ENCODE measurements around the gene CEP135. TPM values are rescaled to one million over a fixed set of nuclear protein-coding genes. Genes with fewer than 3 reads are reported as not detected.

CEP135 gene
- total RNA-seq (2021; ENCODE audit: unreplicated experiment) (10.9 TPM), Bru-seq, nascent RNA (percentile 71 among the genes with signal in this experiment), BruChase-seq, experiment 1, labeled RNA remaining after a 6-hour chase (percentile 67 among the genes with signal in this experiment), BruChase-seq, experiment 2, labeled RNA remaining after a 2-hour chase (percentile 69 among the genes with signal in this experiment)
- polyA plus RNA-seq (2012): 2.2 and 2.7 TPM in 2 replicates
- long read RNA-seq, full-length matches to known transcripts: 4 of 12 reads
- long read RNA-seq, partial matches to known transcripts: 3 of 12 reads
- long read RNA-seq, other reads (novel, unspliced or antisense): 5 of 12 reads

- H3K27me3 ChIP-seq (ENCODE audit: insufficient read depth, low read length): no peaks in the 10 kb centered on the region
- peak within 1 kb of the TSS; percentile 94 for H3K27ac ChIP-seq (ENCODE audit: low read depth, low read length)
- peaks cover 31% of the 10 kb centered on the region for H3K79me2 ChIP-seq (ENCODE audit: insufficient read depth, low read length)
- H3K36me3 ChIP-seq (ENCODE audit: control insufficient read depth in 1 of 2, insufficient read depth in 2 of 2, low read length in 2 of 2): peaks cover under 1 to 2% of the 10 kb centered on the region in 2 experiments; a peak in 1 of 4 replicates
- H2AFZ ChIP-seq (ENCODE audit: low read depth, low read length, poor library complexity, severe bottlenecking): peak within 1 kb of the TSS; percentile 57
- no peaks in the 10 kb centered on the region for H3K9me2 ChIP-seq (ENCODE audit: insufficient read depth)
- DNase-seq (ENCODE audit: low read depth, low spot score) (peak; percentile 77), ATAC-seq (peak; percentile 85)
- no peaks in the 10 kb centered on the region for H4K20me1 ChIP-seq (ENCODE audit: insufficient read depth)
- intact Hi-C loops (cut with micrococcal nuclease): loop anchor here (1.0 to 10.0 kb wide), 4 partner anchors 100 to 851 kb away; a partner anchor contains a TSS
- H3K9me3 ChIP-seq (ENCODE audit: control insufficient read depth in 1 of 2, insufficient read depth in 1 of 2, low read depth in 1 of 2, low read length in 2 of 2): no peaks in the 10 kb centered on the region
- H3K4me2 ChIP-seq (ENCODE audit: low read length): peak within 1 kb of the TSS; percentile 92
- ChIA-PET RAD21 (ENCODE audit: low non-redundant PET in 1 of 2, low total read pairs in 2 of 2, uncharacterized antibody in 2 of 2, unreplicated experiment in 2 of 2) (interaction anchor here (0.7 to 1.3 kb wide), 2 partner anchors 38 to 351 kb away, joined by 3 to 6 read pairs; no protein-coding TSS in a partner anchor), POLR2A (interaction anchor here (0.6 to 2.3 kb wide), 3 partner anchors 9 to 438 kb away, joined by 5 to 7 read pairs (median 7); partner anchors contain the start of gene AASDH), CTCF (interaction anchor here (0.7 to 2.4 kb wide), 24 partner anchors 8 to 888 kb away, joined by 3 to 21 read pairs (median 4); partner anchors contain the start of genes PAICS and PPAT)
- peak within 1 kb of the TSS; percentile 80 for H3K9ac ChIP-seq (ENCODE audit: low read length)
- peak within 1 kb of the TSS; percentile 77 to 82 for H3K4me3 ChIP-seq (replicated peaks in 1 of 2; ENCODE audit: low read depth in 1 of 2, low read length in 2 of 2)
- H3K4me1 ChIP-seq (ENCODE audit: control insufficient read depth in 1 of 2, insufficient read depth in 2 of 2, low read length in 2 of 2): peaks cover 14 to 23% of the 10 kb centered on the region in 2 experiments
- no TSS peak for BruUV-seq (replicated peaks)
- TF ChIP-seq RAD21 (IDR thresholded peaks at IDR 0.05; ENCODE audit: low read depth): peak; percentile 91
- TF ChIP-seq ELF1 (IDR thresholded peaks at IDR 0.05; ENCODE audit: borderline replicate concordance, low read depth): peak; percentile 70
- TF ChIP-seq REST (IDR thresholded peaks at IDR 0.05; ENCODE audit: low read depth): no peak
- TF ChIP-seq ZFX (IDR thresholded peaks at IDR 0.05): peak; percentile 87
- TF ChIP-seq MAX (IDR thresholded peaks at IDR 0.05): peak; percentile 66
- TF ChIP-seq YY1 (IDR thresholded peaks at IDR 0.05; ENCODE audit: extremely low read depth, insufficient replicate concordance, low read depth, low read length): peak; percentile 82
- peak; percentile 90 for TF ChIP-seq SIN3A (IDR thresholded peaks at IDR 0.05; ENCODE audit: low read depth)
- TF ChIP-seq TCF7L2 (IDR thresholded peaks at IDR 0.05; ENCODE audit: borderline replicate concordance, extremely low read depth, insufficient read depth, insufficient read length): peak; percentile 50
- TF ChIP-seq CTCF (IDR thresholded peaks at IDR 0.05 in 2 of 3, conservative IDR thresholded peaks at IDR 0.05 in 1 of 3; ENCODE audit: borderline replicate concordance in 1 of 3, insufficient read depth in 1 of 3, low read depth in 2 of 3, low read length in 2 of 3): peak; percentile 75 to 92 (median 89)
- TF ChIP-seq POLR2AphosphoS5 (IDR thresholded peaks at IDR 0.05; ENCODE audit: low read depth, low read length): peak; percentile 61
- peak; percentile 49 for TF ChIP-seq POLR2A (IDR thresholded peaks at IDR 0.05; ENCODE audit: borderline replicate concordance, extremely low read depth, insufficient read depth, insufficient read length)
- TF ChIP-seq SP1 (IDR thresholded peaks at IDR 0.05; ENCODE audit: low read depth): no peak
- TF ChIP-seq EGR1 (IDR thresholded peaks at IDR 0.05; ENCODE audit: low read depth): no peak
- no peak for TF ChIP-seq CEBPB (IDR thresholded peaks at IDR 0.05; ENCODE audit: low read depth)
Observed at GRCh38 chr4:55948726-55949481, at the start of gene CEP135. Gene CEP135, plus strand, starts transcription at chr4:55948945. Its CDS starts 3,186 bp downstream, at chr4:55952131.
